Measurements from ENCODE around the gene EYS. TPM values are rescaled to one million over a fixed set of nuclear protein-coding genes. Genes with fewer than 3 reads are reported as not detected.

Gene EYS
- total RNA-seq, 1 donor from 2014 or later, result not detected

GRCh38 chr6:65155083-65155482, 551.9 kb downstream of the EYS start:
- no peak for ATAC-seq
- no peak for DNase-seq (ENCODE audit: missing footprints)
- intact Hi-C loops (cut with DNase I), result no loop called here

DNA sequence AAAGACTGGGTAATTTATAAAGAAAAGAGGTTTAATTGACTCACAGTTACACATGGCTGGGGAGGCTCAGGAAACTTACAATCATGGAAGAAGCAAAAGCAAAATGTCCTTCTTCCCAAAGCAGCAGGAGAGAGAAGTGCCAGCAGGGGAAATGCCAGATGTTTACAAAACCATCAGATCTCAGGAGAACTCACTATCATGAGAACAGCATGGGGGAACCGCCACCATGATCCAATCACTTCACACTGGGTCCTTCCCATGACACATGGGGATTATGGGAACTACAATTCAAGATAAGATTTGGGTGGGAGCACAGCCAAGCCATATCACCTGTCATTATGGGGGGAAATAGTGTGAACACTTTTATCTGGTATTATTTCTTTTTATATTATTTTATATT, 557.2 kb downstream of the EYS start:
- DNase-seq (ENCODE audit: missing footprints) (no peak), ATAC-seq (no peak)
- intact Hi-C loops (cut with DNase I), result no loop called here

DNA sequence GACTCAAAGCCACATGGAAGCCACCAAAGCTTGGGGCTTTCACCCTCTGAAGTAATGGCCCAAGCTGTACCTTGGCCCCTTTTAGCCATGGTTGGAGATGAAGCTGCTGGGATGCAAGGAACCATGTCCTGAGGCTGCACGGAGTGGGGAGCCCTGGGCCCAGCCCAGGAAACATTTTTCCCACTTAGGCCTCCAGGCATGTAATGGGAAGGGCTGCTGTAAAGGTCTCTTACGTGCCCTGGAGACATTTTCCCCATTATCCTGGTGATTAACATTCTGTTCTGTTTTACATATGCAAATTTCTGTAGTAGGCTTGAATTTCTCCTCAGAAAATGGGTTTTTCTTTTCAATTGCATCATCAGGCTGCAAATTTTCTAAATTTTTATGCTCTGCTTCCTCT, 558.2 kb downstream of the EYS start:
- ATAC-seq (no peak), DNase-seq (ENCODE audit: missing footprints) (no peak)
- intact Hi-C loops (cut with DNase I), result no loop called here

DNA sequence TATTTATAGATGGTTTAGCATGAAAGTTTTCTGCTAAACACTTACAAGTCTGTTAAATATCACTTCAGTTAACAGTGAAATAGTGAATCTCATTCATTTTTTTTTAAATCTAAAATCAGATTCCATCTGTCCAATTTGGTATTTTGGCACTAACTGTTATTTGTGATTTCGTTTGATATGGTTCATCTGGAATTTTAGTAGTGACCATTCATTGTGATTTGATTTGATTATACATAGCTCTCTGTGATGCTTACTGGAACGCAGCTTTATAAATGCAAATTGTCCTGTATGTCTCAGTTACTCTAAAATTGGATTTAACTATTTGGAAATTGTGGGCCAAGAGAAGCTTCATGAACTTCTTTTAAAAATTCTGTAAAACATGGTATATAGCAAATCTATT, 571.5 kb downstream of the EYS start:
- intact Hi-C loops (cut with DNase I), result no loop called here
- no peak for ATAC-seq
- no peak for DNase-seq (ENCODE audit: missing footprints)

DNA sequence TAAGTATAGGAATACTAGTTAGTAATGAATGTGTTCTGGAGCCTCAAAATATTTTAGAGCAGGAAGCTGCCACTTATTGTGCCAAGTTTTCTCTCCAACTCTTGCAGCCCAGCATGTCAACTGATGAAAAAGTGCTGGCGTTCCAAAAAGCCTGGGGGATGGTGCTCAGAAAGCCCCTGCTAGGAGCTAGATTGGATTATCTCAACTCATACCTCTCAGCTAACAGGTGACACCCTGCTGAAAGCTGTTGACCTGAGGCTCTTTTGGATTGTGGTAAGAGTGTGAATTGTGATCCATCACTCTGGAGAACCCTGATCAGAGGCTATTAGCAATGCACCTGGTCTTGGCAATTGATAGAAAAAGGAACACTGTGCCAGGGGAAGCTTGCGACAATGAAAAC, 580.4 kb downstream of the EYS start:
- intact Hi-C loops (cut with DNase I), result no loop called here
- ATAC-seq (no peak), DNase-seq (ENCODE audit: missing footprints) (no peak)

- no peak for ATAC-seq
- intact Hi-C loops (cut with DNase I), result no loop called here
- DNase-seq (ENCODE audit: missing footprints), result no peak
Measured at GRCh38 chr6:65123521-65123920, 583.5 kb downstream of the EYS start.

- DNase-seq (ENCODE audit: missing footprints) (no peak), ATAC-seq (no peak)
- intact Hi-C loops (cut with DNase I), result no loop called here
Measured at GRCh38 chr6:65117817-65118409, 589.1 kb downstream of the EYS start.

DNA sequence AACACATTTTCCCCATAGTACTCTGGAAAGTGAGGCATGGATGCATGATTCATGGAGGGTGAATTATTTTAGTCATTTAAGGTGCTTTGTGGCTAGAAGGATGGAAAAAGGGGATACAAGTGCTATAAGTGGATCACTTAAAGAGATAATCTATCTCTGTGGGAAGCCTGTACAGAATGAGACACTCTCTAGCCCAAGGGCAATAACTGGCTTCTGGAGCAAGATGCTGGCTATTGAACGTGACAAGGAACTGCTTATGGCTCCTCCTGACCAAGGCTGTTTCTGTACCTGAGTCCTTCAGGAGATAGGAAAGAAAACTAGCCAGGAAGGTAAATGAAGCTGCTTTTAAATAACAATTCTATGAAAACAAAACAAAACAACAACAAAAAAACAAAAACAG, 590.7 kb downstream of the EYS start:
- intact Hi-C loops (cut with DNase I), result no loop called here

DNA sequence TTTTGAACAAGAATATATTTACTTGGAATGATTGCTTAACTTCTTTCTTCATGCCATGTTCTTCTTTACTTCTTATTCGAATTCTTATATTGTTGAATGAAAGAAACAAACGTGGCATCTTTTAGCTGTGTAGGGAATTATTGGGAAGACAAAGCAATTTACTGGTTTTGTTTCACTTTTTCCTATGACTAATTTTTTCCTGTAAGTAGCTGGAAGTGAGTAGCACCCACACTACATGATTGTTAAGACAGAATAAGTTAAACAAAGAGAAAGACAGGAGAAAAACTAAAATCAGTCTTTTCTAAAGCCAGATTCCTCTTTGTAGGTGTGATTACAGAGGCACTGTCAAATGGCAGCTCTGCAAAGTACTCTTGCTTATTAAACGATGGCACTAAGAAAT, 593.4 kb downstream of the EYS start:
- no peak for ATAC-seq
- no peak for DNase-seq (ENCODE audit: missing footprints)
- intact Hi-C loops (cut with DNase I), result no loop called here

More for the DNA sequence above, 590.7 kb downstream of the EYS start:
- ATAC-seq (no peak), DNase-seq (ENCODE audit: missing footprints) (no peak)

DNA sequence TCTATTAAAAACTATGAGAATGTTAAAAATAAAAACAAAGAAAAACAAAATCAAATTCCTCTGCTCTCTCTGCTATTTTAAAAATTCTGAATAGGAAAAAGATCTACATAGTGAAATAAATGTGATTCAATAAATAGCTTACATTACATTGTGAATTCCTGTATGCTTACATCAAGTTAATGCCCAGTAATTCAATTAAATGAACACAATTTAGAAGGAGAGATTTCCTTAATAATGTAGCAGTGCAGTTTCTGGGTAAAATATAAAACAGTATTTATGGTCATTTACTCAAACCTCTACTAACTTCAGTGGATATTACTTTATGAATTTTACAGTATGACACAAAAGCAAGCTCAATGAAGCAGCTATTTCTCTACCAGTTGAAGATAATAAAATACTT, 594.6 kb downstream of the EYS start:
- intact Hi-C loops (cut with DNase I), result no loop called here
- ATAC-seq, result no peak
- DNase-seq (ENCODE audit: missing footprints), result no peak

GRCh38 chr6:65110031-65110430, 597.0 kb downstream of the EYS start:
- DNase-seq (ENCODE audit: missing footprints), result no peak
- intact Hi-C loops (cut with DNase I), result no loop called here
- ATAC-seq, result no peak

- DNase-seq (ENCODE audit: missing footprints), result no peak
- intact Hi-C loops (cut with DNase I), result no loop called here
- ATAC-seq, result no peak
Measured at GRCh38 chr6:65098349-65098748, 608.7 kb downstream of the EYS start.

DNA sequence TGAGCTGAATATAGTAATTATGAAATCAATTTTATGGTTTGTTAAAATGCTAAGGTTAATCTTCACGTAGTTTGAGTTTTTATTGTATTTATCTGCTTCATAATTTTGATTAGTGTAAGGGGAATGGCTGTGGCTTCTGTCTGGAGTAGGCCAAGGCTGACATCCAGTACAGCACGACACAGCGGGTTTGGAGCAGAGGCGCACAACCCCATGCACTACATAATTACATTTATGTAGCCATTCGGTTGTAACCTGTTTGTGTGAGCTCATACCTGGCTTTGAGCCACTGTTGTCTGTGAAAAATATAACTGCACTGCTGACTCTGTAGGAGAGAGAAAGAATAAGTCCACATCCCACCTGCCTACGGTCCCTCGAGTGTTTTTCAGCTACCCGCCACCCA, 615.5 kb downstream of the EYS start:
- intact Hi-C loops (cut with DNase I), result no loop called here
- no peak for DNase-seq (ENCODE audit: missing footprints)
- no peak for ATAC-seq

DNA sequence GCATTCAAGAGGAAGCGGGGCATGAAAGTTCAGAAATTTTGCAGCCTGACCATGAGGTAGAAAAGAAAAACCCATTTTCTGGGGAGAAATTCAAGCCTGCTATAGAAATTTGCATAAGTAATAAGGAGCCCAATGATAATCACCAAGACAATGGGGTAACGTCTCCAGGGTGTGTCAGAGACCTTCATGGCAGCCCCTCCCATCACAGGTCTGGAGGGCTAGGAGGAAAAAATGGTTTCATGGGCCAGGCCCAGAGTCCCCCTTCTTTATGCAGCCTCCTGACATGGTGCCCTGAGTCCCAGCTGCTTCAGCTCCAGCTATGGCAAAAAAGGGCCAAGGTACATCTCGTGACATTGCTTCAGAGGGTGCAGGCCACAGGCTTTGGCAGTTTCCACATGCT, 618.5 kb downstream of the EYS start:
- no peak for DNase-seq (ENCODE audit: missing footprints)
- intact Hi-C loops (cut with DNase I), result no loop called here
- no peak for ATAC-seq

- ATAC-seq, result no peak
- intact Hi-C loops (cut with DNase I), result no loop called here
- no peak for DNase-seq (ENCODE audit: missing footprints)
Measured at GRCh38 chr6:65081756-65082155, 625.3 kb downstream of the EYS start.

DNA sequence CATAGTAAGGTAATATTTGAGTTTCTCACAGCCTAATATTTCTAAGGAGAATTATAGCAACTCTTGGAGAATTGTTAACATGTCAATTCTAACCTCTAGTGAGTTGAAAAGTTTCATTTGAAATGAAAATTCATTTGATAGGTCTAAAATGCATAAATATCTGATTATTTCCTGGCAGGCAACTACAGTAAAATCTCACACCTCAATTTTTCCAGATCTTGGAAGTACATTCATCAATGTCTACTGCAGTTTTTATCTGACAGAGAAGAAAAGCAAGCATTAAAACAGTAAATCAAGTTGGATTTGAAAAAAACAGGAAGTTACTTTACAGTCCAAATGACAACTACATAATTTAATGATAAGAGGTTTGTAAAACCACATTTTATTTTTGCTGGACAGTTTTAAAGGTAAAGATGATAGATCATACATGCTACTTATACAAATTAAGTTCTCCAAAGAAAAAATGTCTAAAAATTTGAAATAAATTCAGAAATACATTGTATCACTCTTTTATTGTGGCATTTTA, 631.3 kb downstream of the EYS start:
- intact Hi-C loops (cut with DNase I), result no loop called here
- DNase-seq (ENCODE audit: missing footprints) (no peak), ATAC-seq (no peak)

- intact Hi-C loops (cut with DNase I), result no loop called here
- ATAC-seq, result no peak
Measured at GRCh38 chr6:65072500-65072899, 634.5 kb downstream of the EYS start.

GRCh38 chr6:65071480-65071879, 635.5 kb downstream of the EYS start:
- DNase-seq (ENCODE audit: missing footprints) (no peak), ATAC-seq (no peak)
- intact Hi-C loops (cut with DNase I), result no loop called here

More at GRCh38 chr6:65072500-65072899, 634.5 kb downstream of the EYS start:
- DNase-seq (ENCODE audit: missing footprints), result no peak

DNA sequence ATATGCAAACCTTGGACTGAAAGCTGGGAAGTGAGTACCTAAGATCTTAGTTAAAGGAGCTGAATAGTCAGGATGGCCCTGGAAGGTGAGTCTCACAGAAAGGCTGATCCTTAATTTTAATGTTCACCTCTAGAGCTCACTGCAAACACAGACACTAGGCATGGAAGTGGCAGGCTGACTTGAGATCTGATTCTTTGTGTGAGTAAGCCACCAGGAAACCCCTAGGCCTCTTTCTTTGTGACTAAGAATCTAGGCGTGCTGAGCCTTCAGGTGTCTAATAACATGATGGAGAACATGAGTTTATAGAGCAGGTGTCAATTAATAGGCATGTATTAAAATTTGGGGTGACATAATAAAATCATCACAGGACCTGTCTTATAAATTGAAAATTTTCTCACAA, 642.2 kb downstream of the EYS start:
- intact Hi-C loops (cut with DNase I), result no loop called here
- ATAC-seq (no peak), DNase-seq (ENCODE audit: missing footprints) (no peak)

- ATAC-seq (no peak), DNase-seq (ENCODE audit: missing footprints) (no peak)
- intact Hi-C loops (cut with DNase I), result no loop called here
Measured at GRCh38 chr6:65059568-65059967, 647.5 kb downstream of the EYS start.

DNA sequence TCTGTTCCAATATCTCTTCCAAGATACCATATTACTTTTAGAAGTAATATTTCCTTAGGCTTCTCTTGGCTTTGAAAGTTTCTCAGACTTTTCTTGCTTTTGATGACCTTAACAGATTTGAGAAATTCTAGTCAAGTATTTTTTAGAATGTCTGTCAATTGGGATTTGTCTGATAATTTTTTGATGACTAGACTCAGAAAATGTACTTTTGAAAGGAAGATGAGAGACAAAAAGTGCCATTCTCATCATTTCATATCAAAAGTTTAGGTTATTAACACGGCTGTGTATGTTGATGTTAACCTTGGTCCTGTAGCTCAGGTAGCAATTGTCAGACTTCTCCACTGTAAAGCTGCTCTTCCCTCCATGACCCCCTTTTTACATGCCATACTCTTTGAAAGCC, 651.5 kb downstream of the EYS start:
- intact Hi-C loops (cut with DNase I), result no loop called here
- DNase-seq (ENCODE audit: missing footprints) (no peak), ATAC-seq (no peak)
